ENCODE data around the gene ADM2. TPM values are rescaled to one million over a fixed set of nuclear protein-coding genes. Genes with fewer than 3 reads are reported as not detected.

Gene ADM2
- total RNA-seq, 1 donor from 2014 or later: 3.4 TPM

- no peak for DNase-seq (ENCODE audit: low read depth)
Measured at GRCh38 chr22:50467341-50467740, 14.0 kb upstream of the ADM2 start.

- DNase-seq (ENCODE audit: low read depth): no peak
Measured at GRCh38 chr22:50467773-50468440, 13.4 kb upstream of the ADM2 start.

GRCh38 chr22:50468626-50469025 lies 12.7 kb upstream of the ADM2 start:
- DNase-seq (ENCODE audit: low read depth): no peak

GRCh38 chr22:50469377-50470305 lies 11.7 kb upstream of the ADM2 start:
- DNase-seq (ENCODE audit: low read depth): peak; percentile 13

GRCh38 chr22:50470491-50470890 lies 10.9 kb upstream of the ADM2 start:
- DNase-seq (ENCODE audit: low read depth): no peak

GRCh38 chr22:50471197-50471847 lies 10.0 kb upstream of the ADM2 start:
- DNase-seq (ENCODE audit: low read depth): no peak

- no peak for DNase-seq (ENCODE audit: low read depth)
Measured at GRCh38 chr22:50471962-50472361, 9.4 kb upstream of the ADM2 start.

- DNase-seq (ENCODE audit: low read depth): no peak
Measured at GRCh38 chr22:50473088-50473487, 8.3 kb upstream of the ADM2 start.

GRCh38 chr22:50473855-50474671 lies 7.3 kb upstream of the ADM2 start:
- DNase-seq (ENCODE audit: low read depth): peak; percentile 20

GRCh38 chr22:50474710-50475651 lies 6.4 kb upstream of the ADM2 start, which contains the start of gene SBF1:
Gene SBF1 (minus strand): TSS chr22:50475035. CDS start chr22:50474840, 195 bp downstream.
- peak; percentile 67 for DNase-seq (ENCODE audit: low read depth)

- DNase-seq (ENCODE audit: low read depth): no peak
Measured at GRCh38 chr22:50475652-50476002, 5.7 kb upstream of the ADM2 start.

GRCh38 chr22:50476868-50477267 lies 4.5 kb upstream of the ADM2 start:
- no peak for DNase-seq (ENCODE audit: low read depth)

- no peak for DNase-seq (ENCODE audit: low read depth)
Measured at GRCh38 chr22:50477923-50478322, 3.4 kb upstream of the ADM2 start.

- no peak for DNase-seq (ENCODE audit: low read depth)
Measured at GRCh38 chr22:50479721-50480120, 1.6 kb upstream of the ADM2 start.

GRCh38 chr22:50481045-50481439 lies 301 bp upstream of the ADM2 start:
- DNase-seq (ENCODE audit: low read depth): no peak

GRCh38 chr22:50482107-50483074 lies 1.0 kb downstream of the ADM2 start:
- no peak for DNase-seq (ENCODE audit: low read depth)

GRCh38 chr22:50483106-50483505 lies 1.8 kb downstream of the ADM2 start:
- no peak for DNase-seq (ENCODE audit: low read depth)

GRCh38 chr22:50483556-50483955 lies 2.2 kb downstream of the ADM2 start:
- DNase-seq (ENCODE audit: low read depth): no peak
